GM19328 (cell line): Measurements from ENCODE around the gene SPACDR.
"Not testable (repeated sequence)": the region's sequence is repeated elsewhere in the genome, so short reads cannot be mapped to it uniquely, and the experiment has no call there.

Experiments used
- ATAC-seq: cut with Tn5 transposase; IDR thresholded peaks from one replicate; pipeline ENCODE4 v1.9.1; 2021; ENCODE audit warnings: mild to moderate bottlenecking, moderate library complexity; ENCODE audit not compliant: unreplicated experiment

Gene SPACDR

GRCh38 chr7:100466653-100467605, 2.9 kb upstream of the SPACDR start:
- no peak for ATAC-seq

GRCh38 chr7:100465702-100466311, 1.7 kb upstream of the SPACDR start:
- ATAC-seq = no peak

GRCh38 chr7:100465299-100465698, 1.2 kb upstream of the SPACDR start:
- no peak for ATAC-seq

- ATAC-seq = no peak
Measured at GRCh38 chr7:100464791-100465190, 731 bp upstream of the SPACDR start.

GRCh38 chr7:100457033-100457432, 7.0 kb downstream of the SPACDR start:
- no peak for ATAC-seq

- no peak for ATAC-seq
Measured at GRCh38 chr7:100456562-100456961, 7.5 kb downstream of the SPACDR start.

GRCh38 chr7:100455206-100455605, 8.9 kb downstream of the SPACDR start:
- no peak for ATAC-seq

- not testable (repeated sequence) for ATAC-seq
Measured at GRCh38 chr7:100453854-100454253, 10.2 kb downstream of the SPACDR start.

GRCh38 chr7:100452513-100452912, 11.5 kb downstream of the SPACDR start:
- no peak for ATAC-seq

- ATAC-seq = no peak
Measured at GRCh38 chr7:100449190-100449795, 14.8 kb downstream of the SPACDR start.

- ATAC-seq = not testable (repeated sequence)
Measured at GRCh38 chr7:100447363-100447762, 16.7 kb downstream of the SPACDR start.

- no peak for ATAC-seq
Measured at GRCh38 chr7:100446040-100446439, 18.0 kb downstream of the SPACDR start.

- no peak for ATAC-seq
Measured at GRCh38 chr7:100444311-100445278, 19.5 kb downstream of the SPACDR start.

GRCh38 chr7:100443096-100443840, 20.8 kb downstream of the SPACDR start:
- no peak for ATAC-seq

- ATAC-seq = no peak
Measured at GRCh38 chr7:100441641-100442535, 22.2 kb downstream of the SPACDR start.

- not testable (repeated sequence) for ATAC-seq
Measured at GRCh38 chr7:100439244-100439643, 24.8 kb downstream of the SPACDR start.

GRCh38 chr7:100438731-100439130, 25.3 kb downstream of the SPACDR start:
- not testable (repeated sequence) for ATAC-seq

GRCh38 chr7:100438172-100438571, 25.9 kb downstream of the SPACDR start:
- no peak for ATAC-seq
